ENCODE data around the gene KIFAP3.

Gene KIFAP3

DNA sequence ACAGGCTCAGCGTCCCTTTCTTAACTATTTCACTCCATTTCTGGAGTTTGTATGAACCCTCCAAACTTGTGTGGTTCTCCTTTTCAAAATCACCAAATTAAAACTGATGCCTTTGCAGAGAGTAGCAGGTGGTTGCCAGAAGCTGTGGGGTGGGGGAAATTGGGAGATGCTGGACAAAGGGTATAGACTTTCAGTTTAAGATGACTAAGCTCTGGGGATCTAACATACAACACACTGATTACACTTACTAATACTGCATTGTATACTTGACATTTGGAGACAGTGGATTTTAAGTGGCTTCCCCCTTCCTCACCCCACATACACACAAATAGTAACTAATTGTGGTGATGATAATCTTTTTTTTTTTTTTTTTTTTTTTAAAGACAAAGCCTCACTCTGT lies 169.7 kb downstream of the KIFAP3 start:
- H3K4me3 ChIP-seq (ENCODE audit: insufficient read length, low read depth), result no peak overlapping the region
- H3K36me3 ChIP-seq (ENCODE audit: insufficient read depth, insufficient read length, low read length), result no peaks in the 10 kb centered on the region
- no peak for DNase-seq (ENCODE audit: low read depth, low spot score)
- TF ChIP-seq ZNF274 (IDR thresholded peaks at IDR 0.05; ENCODE audit: low read depth, low read length) (no peak), SUZ12 (IDR thresholded peaks at IDR 0.05; ENCODE audit: extremely low read depth, insufficient read depth, insufficient read length) (no peak), YY1 (IDR thresholded peaks at IDR 0.05; ENCODE audit: insufficient read depth, insufficient read length) (no peak)
- no peaks in the 10 kb centered on the region for H3K4me1 ChIP-seq (ENCODE audit: insufficient read depth, insufficient read length)
- no peaks in the 10 kb centered on the region for H3K27me3 ChIP-seq (ENCODE audit: insufficient read depth, insufficient read length)
- H3K9me3 ChIP-seq (ENCODE audit: insufficient read depth, low read length), result no peaks in the 10 kb centered on the region
- H3K9ac ChIP-seq (ENCODE audit: insufficient read length, low read depth), result no peak overlapping the region

DNA sequence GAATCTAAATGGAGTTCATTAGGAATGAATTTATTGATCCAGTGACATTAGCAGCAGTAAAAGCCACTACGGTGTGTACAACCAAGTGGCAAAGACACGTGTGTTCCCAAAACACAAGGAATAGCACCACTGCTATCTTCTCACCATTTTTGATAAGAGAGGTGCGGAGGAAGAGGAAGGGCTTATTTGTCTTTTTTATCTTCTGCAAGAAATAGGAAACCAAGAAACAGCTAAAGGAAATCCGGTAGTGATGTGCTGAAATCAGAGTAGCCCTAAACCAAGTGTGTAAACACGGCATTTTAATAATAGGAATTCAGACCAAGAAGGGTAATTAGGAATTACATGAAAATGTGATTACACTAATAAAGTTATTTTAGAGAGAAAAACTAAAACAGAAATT lies 171.7 kb downstream of the KIFAP3 start:
- H3K9me3 ChIP-seq (ENCODE audit: insufficient read depth, low read length), result 0 out of 2 replicates have a peak, but pooled peaks cover 4% of the 10 kb centered on the region
- TF ChIP-seq SUZ12 (IDR thresholded peaks at IDR 0.05; ENCODE audit: extremely low read depth, insufficient read depth, insufficient read length) (no peak), YY1 (IDR thresholded peaks at IDR 0.05; ENCODE audit: insufficient read depth, insufficient read length) (no peak), ZNF274 (IDR thresholded peaks at IDR 0.05; ENCODE audit: low read depth, low read length) (no peak)
- no peak for DNase-seq (ENCODE audit: low read depth, low spot score)
- H3K4me3 ChIP-seq (ENCODE audit: insufficient read length, low read depth), result no peak overlapping the region
- H3K4me1 ChIP-seq (ENCODE audit: insufficient read depth, insufficient read length), result no peaks in the 10 kb centered on the region
- no peaks in the 10 kb centered on the region for H3K27me3 ChIP-seq (ENCODE audit: insufficient read depth, insufficient read length)
- H3K9ac ChIP-seq (ENCODE audit: insufficient read length, low read depth), result no peak overlapping the region
- no peaks in the 10 kb centered on the region for H3K36me3 ChIP-seq (ENCODE audit: insufficient read depth, insufficient read length, low read length)

DNA sequence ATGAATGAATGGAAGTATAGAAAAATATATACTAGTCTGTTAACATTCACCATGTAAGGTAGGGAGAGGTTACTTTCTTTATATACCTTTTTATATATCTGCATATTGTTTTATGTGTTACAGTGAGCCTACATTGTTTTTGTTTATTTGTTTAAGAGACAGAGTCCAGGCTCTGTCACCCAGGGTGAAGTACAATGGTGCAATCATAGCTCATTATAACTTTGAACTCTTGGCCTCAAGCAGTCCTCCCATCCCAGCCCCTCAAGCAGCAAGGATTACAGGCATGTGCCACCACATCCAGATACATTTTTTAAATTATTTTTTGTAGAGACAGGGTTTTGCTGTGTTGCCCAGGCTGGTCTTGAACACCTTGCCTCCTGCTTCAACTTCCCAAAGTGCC lies 173.4 kb downstream of the KIFAP3 start:
- Histone ChIP-seq H3K9ac (ENCODE audit: insufficient read length, low read depth) (no peak overlapping the region), H3K36me3 (ENCODE audit: insufficient read depth, insufficient read length, low read length) (no peaks in the 10 kb centered on the region), H3K4me1 (ENCODE audit: insufficient read depth, insufficient read length) (no peaks in the 10 kb centered on the region), H3K27me3 (ENCODE audit: insufficient read depth, insufficient read length) (no peaks in the 10 kb centered on the region), H3K4me3 (ENCODE audit: insufficient read length, low read depth) (no peak overlapping the region), H3K9me3 (ENCODE audit: insufficient read depth, low read length) (0 out of 2 replicates have a peak, but pooled peaks cover 4% of the 10 kb centered on the region)
- no peak for DNase-seq (ENCODE audit: low read depth, low spot score)
- TF ChIP-seq SUZ12 (IDR thresholded peaks at IDR 0.05; ENCODE audit: extremely low read depth, insufficient read depth, insufficient read length) (no peak), YY1 (IDR thresholded peaks at IDR 0.05; ENCODE audit: insufficient read depth, insufficient read length) (no peak), ZNF274 (IDR thresholded peaks at IDR 0.05; ENCODE audit: low read depth, low read length) (no peak)

DNA sequence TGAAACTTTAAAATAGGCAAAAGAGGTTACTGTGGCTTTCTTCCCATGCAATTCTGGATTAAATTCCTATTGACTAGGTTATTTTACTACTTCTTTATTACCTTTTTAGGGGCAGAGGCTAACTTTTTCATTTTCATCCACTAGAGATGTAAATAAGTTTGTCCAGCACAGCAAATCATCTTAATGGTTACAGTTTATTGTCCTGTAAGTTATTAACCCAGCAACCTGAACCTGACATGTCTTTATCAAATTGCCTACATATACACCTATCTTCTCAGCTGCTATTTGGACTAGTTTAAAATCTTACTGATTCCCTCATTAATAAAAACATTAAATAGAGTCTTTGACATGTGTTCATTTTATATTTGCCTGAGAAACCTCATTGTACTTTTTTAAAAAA lies 173.9 kb downstream of the KIFAP3 start:
- H3K9me3 ChIP-seq (ENCODE audit: insufficient read depth, low read length), result 0 out of 2 replicates have a peak, but pooled peaks cover 4% of the 10 kb centered on the region
- no peaks in the 10 kb centered on the region for H3K36me3 ChIP-seq (ENCODE audit: insufficient read depth, insufficient read length, low read length)
- no peak overlapping the region for H3K9ac ChIP-seq (ENCODE audit: insufficient read length, low read depth)
- H3K4me3 ChIP-seq (ENCODE audit: insufficient read length, low read depth), result no peak overlapping the region
- H3K4me1 ChIP-seq (ENCODE audit: insufficient read depth, insufficient read length), result no peaks in the 10 kb centered on the region
- H3K27me3 ChIP-seq (ENCODE audit: insufficient read depth, insufficient read length), result no peaks in the 10 kb centered on the region
- TF ChIP-seq YY1 (IDR thresholded peaks at IDR 0.05; ENCODE audit: insufficient read depth, insufficient read length), result no peak
- TF ChIP-seq SUZ12 (IDR thresholded peaks at IDR 0.05; ENCODE audit: extremely low read depth, insufficient read depth, insufficient read length), result no peak
- TF ChIP-seq ZNF274 (IDR thresholded peaks at IDR 0.05; ENCODE audit: low read depth, low read length), result no peak
- DNase-seq (ENCODE audit: low read depth, low spot score), result no peak

DNA sequence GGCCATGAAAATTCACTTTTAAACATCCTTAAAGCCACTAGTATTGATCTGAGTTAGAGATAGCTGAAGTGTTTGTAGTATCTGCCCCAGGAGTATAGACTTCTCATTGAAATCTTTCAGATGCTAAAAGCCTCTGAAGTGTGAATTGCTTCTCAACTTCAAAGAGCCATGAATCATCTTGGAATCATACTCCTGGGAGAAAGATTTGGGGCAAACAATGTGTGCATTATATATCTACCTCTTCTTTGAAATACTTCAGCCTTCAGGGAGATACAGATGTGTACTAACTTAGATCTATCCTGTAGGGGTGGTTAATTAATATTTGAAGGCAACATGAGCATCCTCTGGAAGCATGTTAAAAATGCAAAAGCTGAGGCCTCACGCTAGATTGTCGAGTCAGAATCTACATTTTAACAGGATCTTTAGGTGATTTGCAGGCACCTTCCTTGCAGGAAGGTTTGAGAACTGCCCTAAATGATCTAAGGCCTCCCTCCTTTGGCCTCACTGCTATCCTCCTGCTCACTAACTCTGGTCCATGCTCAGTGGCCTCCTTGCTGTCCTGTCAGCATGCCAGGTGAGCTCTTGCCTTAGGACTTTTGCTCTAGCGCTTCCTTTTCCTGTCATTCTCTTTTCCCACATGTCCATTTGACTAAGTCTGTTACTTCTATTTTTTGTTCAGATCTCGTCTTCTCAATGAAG lies 174.8 kb downstream of the KIFAP3 start:
- Histone ChIP-seq H3K4me1 (ENCODE audit: insufficient read depth, insufficient read length) (no peaks in the 10 kb centered on the region), H3K36me3 (ENCODE audit: insufficient read depth, insufficient read length, low read length) (no peaks in the 10 kb centered on the region), H3K27me3 (ENCODE audit: insufficient read depth, insufficient read length) (no peaks in the 10 kb centered on the region), H3K9ac (ENCODE audit: insufficient read length, low read depth) (no peak overlapping the region), H3K4me3 (ENCODE audit: insufficient read length, low read depth) (no peak overlapping the region), H3K9me3 (ENCODE audit: insufficient read depth, low read length) (0 out of 2 replicates have a peak, but pooled peaks cover 4% of the 10 kb centered on the region)
- DNase-seq (ENCODE audit: low read depth, low spot score), result no peak
- TF ChIP-seq YY1 (IDR thresholded peaks at IDR 0.05; ENCODE audit: insufficient read depth, insufficient read length), result no peak
- no peak for TF ChIP-seq ZNF274 (IDR thresholded peaks at IDR 0.05; ENCODE audit: low read depth, low read length)
- no peak for TF ChIP-seq SUZ12 (IDR thresholded peaks at IDR 0.05; ENCODE audit: extremely low read depth, insufficient read depth, insufficient read length)

DNA sequence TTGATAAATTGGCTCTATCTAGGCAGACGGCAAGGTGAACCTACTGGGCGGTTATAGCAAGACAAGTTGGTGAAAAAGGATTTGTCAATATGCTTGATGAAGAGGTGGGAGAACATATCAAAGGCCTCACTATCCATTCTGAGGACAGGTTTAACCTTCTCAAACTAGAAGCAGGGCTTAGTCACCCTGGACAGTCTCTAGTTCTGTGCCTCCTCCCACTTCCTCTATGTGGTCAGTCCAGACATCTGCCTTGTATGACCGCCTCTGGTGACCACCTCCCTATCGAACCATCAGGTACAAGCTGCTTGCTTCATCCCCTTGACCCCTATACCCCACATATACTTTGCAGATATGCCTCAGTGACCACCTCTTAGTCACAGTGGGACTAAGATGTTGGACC lies 178.5 kb downstream of the KIFAP3 start:
- no peak overlapping the region for H3K9ac ChIP-seq (ENCODE audit: insufficient read length, low read depth)
- TF ChIP-seq ZNF274 (IDR thresholded peaks at IDR 0.05; ENCODE audit: low read depth, low read length) (no peak), YY1 (IDR thresholded peaks at IDR 0.05; ENCODE audit: insufficient read depth, insufficient read length) (no peak), SUZ12 (IDR thresholded peaks at IDR 0.05; ENCODE audit: extremely low read depth, insufficient read depth, insufficient read length) (no peak)
- DNase-seq (ENCODE audit: low read depth, low spot score), result no peak
- 0 out of 2 replicates have a peak, but pooled peaks cover 4% of the 10 kb centered on the region for H3K9me3 ChIP-seq (ENCODE audit: insufficient read depth, low read length)
- no peaks in the 10 kb centered on the region for H3K4me1 ChIP-seq (ENCODE audit: insufficient read depth, insufficient read length)
- no peak overlapping the region for H3K4me3 ChIP-seq (ENCODE audit: insufficient read length, low read depth)
- H3K36me3 ChIP-seq (ENCODE audit: insufficient read depth, insufficient read length, low read length), result no peaks in the 10 kb centered on the region
- no peaks in the 10 kb centered on the region for H3K27me3 ChIP-seq (ENCODE audit: insufficient read depth, insufficient read length)

DNA sequence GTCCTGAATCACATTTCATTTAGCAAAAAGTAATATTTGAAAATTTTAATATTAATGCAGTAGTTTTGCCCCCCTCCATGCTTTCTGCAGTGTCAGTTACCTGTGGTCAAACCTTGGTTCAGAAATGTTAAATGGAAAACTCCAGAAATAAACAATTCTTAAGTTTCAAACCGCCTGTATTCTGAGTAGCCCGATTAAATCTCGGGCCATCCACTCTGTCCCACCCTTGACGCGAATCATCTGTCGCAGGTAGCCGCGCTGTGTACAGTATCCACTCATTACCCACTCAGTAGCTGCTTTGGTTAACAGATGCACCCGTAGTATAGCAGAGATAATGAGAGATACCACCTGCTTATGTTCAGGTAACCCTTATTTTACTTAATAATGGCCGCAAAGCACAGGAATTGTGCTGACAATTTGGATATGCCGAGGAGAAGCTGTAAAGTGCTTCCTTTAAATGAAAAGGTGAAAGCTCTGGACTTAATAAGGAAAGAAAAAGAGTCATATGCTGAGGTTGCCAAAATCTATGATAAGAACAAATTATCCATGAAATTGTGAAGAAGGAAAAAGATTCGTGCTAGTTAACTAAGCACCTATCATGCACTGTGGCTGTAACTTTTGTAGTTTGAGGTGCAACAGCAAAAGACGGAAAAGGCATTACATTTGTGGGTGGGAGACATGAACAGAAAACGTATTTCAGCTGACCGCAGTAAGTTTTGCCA lies 179.9 kb downstream of the KIFAP3 start:
- Histone ChIP-seq H3K9ac (ENCODE audit: insufficient read length, low read depth) (peak overlapping the region; percentile 22), H3K36me3 (ENCODE audit: insufficient read depth, insufficient read length, low read length) (no peaks in the 10 kb centered on the region), H3K4me3 (ENCODE audit: insufficient read length, low read depth) (peak overlapping the region; percentile 79), H3K9me3 (ENCODE audit: insufficient read depth, low read length) (0 out of 2 replicates have a peak, but pooled peaks cover 4% of the 10 kb centered on the region), H3K4me1 (ENCODE audit: insufficient read depth, insufficient read length) (no peaks in the 10 kb centered on the region), H3K27me3 (ENCODE audit: insufficient read depth, insufficient read length) (no peaks in the 10 kb centered on the region)
- no peak for DNase-seq (ENCODE audit: low read depth, low spot score)
- TF ChIP-seq ZNF274 (IDR thresholded peaks at IDR 0.05; ENCODE audit: low read depth, low read length), result no peak
- no peak for TF ChIP-seq SUZ12 (IDR thresholded peaks at IDR 0.05; ENCODE audit: extremely low read depth, insufficient read depth, insufficient read length)
- no peak for TF ChIP-seq YY1 (IDR thresholded peaks at IDR 0.05; ENCODE audit: insufficient read depth, insufficient read length)

Measured in NT2/D1 (cell line).